Stimulated activated CD8-positive, alpha-beta memory T cell treated with anti-CD3 and anti-CD28 coated beads, Interleukin-15, amount 100 ng/mL, for 4 hours (primary cell): Measurements from ENCODE around the gene DYDC2.
"Not testable (repeated sequence)": the region's sequence is repeated elsewhere in the genome, so short reads cannot be mapped to it uniquely, and the experiment has no call there.

Experiments used
- DNase-seq, 2 donors: peaks; one replicate each; pipeline ENCODE4 v3.0.0-alpha.2; 2020; ENCODE audit warnings: low read depth in 2 of 2

The DYDC2 gene

GRCh38 chr10:80413271-80413996 is 56.9 kb downstream of the DYDC2 start:
- DNase-seq, result no peak

- DNase-seq, result no peak
These were observed 57.7 kb downstream of the DYDC2 start for GRCh38 chr10:80414142-80414895.

GRCh38 chr10:80415734-80416478 is 59.3 kb downstream of the DYDC2 start:
- DNase-seq, result no peak

- DNase-seq, result no peak
These were observed 60.0 kb downstream of the DYDC2 start for GRCh38 chr10:80416479-80417098.

GRCh38 chr10:80417256-80417655 is 60.7 kb downstream of the DYDC2 start:
- not testable (repeated sequence) for DNase-seq
